NCI-H1694 treated with DMSO at 0.1 percent for 48 hours (cell line): Measurements from ENCODE around the gene PPT1.

Experiments used
- DNase-seq: peaks from one replicate; lab custom pipeline; 2025; lab: John Stamatoyannopoulos, UW

Gene PPT1

DNA sequence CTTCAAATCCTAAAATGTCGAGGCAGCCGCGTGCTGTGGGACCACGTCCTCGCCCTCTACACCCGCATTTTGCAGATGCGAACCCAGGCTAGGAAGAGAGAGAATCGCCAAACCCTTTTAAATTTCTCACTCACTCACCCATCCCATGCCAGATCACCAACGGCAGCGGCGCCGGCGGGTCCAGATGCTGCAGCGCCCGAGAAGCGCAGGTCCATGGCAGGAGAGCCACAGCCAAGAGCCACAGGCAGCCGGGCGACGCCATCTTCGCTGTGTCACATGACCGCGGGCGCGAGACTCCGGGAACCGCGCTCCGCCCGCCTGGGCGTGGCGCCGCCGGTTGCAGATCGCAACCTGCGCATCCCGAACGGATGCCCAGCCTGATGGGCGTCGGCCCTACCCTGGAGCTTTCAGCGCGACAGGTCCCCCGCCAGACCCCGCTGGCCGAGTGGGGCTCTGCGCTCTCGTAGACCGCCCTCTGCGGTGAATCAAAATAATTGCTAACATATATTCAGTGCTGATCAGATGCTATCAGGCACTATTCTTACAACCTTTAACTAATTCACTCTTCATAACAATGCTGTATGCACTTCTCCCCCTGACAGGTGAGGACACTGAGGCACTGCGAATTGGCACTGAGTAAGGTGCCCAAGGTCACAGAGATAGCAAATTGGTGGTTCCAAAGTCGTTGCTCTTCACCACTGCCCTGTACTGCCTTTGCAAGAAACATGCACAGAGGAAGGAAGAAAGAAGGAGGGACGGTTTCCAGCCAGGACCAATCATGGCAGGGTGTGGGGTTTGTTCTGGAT lies at the start of gene PPT1:
Gene PPT1 (minus strand): TSS at position 276 of the 806 bp plus-strand sequence. CDS start 14 bp downstream, at position 262.
- peak; percentile 61 for DNase-seq

DNA sequence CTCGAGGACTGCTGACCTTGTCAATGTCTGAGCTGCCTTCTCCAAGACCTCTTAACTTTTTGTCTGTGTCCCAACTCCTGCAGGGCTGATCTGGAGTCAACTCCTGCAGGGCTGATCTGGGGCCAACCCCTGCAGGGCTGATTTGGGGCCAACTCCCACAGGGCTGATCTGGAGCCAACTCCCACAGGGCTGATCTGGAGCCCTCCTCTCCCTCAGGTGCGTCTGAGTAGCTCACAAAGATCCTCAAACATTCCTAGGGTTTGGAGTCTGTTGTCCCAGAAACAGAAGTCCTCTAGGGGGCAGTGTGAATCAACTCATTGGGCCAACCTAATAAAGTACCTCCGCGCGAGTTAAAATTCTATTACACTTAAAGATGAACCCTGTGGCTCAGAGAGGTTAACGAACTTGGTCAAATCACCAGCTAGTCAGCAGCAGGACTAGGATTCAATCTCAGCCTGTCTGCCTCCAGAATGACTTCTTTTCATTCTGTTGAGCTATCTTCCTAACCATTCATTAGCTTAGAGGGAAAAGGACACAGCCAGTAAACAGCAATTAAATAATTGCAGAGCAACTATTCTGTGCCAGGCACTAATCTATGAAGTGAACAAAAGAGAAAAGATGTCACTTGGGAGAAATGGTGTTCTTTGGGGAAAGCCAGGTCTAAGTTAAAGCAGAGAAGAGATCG lies 47.0 kb upstream of the PPT1 start:
- peak; percentile 30 for DNase-seq

DNA sequence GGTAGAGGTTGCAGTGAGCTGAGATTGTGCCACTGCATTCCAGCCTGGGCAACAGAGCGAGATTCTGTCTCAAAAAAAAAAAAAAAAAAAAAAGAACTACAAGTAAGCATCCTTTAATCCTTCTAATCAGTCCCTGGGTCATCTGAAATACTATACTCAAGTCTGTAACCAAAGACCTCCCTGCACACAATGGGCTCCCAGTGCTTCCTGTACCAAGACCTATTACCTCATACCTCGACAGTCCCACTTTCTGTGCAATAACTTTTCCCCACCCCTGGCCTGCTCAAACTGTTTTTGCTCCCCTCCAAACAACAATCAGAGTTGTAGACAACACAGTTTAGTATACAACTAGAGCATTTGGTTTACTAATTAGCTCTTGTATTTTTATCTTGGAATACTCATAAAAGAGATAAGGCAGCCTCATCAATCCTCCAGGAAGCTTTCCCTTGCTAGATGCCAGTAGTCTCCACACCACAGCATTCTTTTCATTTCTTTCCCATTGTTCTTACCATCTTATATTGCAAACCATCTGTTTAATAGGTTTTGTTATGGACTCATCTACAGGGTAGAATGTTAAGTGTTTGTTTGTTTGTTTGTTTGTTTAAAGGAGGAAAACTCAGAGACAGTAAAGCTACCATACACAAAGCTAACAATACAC lies 45.0 kb upstream of the PPT1 start:
- no peak for DNase-seq

DNA sequence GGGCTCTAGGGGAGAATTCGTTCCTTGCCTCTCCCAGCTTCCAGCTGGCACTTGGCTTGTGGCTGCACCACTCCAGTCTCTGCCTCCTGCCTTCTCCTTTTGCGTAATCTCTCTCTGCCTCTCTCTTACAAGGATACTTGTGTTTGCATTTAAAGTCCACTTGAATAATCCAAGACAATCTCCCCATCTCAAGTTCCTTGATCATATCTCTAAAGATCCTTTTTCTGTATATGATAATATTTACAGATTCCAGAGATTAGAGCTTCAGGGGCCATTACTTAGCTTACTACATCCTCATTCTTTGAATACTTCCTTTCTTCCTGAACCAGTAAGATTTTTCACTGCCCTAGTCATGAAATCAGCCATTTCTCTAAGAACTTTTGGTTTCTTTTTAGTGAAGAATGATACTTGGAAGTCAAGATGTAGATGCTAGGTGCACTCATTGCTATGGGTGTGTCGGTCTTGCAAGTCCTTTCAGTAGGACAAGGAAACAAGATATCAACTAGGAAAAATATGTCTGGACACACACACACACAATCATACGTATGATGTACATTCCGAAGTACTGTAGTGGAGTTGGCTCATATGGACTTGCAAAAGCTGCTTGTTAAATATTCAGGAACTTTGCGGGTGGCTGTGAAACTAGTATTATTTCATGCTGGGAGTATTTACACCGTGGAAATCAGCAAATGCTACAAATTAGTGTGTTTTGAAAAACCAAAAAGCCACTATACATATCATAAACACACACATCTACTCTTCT lies 43.3 kb upstream of the PPT1 start:
- DNase-seq = no peak

DNA sequence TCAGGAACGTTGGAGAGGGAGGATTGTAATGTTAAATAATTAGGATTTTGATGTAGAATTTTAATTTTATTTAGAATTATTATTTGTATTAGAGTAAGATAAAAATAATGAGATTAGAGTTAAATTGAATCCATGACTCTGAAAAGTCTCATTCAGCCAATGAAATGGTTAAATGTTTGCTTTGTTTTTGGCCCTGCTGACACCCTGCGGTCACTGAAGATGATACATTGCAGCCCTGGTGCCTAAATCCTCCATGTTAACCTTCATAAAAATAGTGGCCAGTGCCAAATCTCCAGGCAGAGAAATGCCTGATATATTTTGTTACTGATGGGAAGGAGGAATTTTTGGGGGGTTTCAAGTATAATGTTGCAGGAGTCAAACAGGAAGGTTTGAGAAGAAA lies 36.8 kb upstream of the PPT1 start:
- DNase-seq = no peak

DNA sequence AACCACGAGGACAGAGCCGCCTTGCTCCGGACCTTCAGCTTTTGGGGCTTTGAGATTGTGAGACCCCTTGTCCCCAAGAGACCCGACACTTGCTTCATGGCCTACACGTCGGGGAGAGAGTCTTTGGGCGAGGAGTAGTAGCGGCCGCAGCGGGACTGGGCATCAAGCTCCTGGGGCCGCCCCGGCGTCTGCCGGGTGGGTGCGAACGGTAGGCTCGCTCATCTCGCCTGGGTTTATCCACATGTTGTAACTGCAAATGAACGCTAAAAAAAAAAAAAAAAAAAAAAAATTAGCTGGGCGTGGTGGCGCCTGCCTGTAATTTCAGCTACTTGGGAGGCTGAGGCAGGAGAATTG lies 36.2 kb upstream of the PPT1 start:
- no peak for DNase-seq

DNA sequence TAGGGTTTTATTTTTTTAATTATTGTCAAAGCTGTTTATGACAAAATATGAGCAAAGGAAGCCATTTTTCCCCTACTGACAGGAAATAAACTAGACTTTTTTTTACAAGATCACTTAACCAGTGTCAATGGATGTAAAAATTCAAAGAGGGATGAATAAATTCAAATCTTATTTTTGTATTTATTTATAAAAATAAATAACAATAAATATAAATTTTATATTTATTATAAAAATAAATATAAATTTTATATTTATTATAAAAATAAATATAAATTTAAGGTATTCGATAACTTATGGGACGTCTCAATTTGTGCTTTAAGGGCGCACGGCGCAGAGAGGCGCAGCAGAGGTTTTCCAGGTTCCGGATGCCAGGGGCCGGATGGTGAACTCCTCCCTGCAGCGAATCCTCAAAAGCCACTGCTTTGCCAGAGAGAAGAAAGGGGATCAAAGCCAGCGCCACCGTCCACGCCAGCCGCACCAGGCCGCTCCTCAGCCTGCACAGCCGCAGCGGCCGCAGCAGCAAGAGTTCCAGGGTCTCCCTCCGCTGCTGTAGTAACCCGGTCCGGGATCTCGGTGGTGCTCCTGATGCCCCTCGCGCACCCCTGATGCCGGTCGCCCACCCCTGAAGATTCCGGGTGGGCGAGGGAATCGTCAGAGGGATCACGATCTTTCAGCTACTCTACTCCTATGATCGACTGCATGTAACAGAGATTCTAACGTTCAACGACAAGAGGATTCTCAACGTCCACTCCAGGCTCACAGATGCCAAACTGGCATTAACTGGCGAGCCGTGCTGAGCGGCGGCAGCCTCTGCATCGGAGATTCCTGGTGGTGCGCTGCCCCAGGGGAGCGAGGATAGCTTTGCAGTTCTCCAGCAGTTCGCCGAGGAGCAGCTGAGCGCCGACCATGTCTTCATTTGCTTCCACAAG lies 35.6 kb upstream of the PPT1 start:
- no peak for DNase-seq

DNA sequence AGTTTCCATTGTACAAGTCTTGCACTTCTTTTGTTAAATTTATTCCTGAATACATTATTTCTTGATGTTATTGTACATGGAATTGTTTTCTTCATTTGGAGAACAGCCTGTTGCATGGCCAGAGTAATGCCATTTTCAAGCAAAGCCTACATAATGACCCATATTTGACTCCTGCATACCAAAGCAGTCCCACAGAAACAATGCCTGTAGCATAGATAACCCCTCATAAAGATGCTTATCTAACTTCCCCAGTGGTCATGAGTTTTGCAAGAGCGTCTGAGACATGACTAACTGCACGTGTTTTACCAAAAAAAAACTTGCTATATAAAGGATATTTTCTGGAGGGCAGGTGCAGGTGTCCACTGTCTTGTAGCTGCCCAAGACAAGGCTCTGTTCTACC lies 33.8 kb upstream of the PPT1 start:
- no peak for DNase-seq

DNA sequence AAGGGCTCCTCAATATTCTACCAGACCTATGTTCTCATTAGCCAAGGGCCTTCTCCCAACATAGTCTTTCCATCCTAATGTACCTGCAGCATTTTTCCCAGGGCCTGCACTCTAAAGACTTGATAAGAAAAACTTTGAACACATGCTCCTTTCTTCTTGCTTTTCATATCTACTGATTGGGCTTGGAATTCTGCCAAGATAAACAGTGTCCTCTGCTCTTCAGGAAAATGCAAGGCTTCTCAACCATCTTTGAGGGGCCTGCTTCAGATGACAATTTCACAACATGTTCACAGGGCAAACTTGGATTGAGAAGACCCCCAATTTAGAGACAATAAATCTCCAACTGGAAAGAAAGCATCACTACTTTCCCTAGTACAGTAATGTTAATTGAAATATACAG lies 25.8 kb upstream of the PPT1 start:
- DNase-seq = no peak

DNA sequence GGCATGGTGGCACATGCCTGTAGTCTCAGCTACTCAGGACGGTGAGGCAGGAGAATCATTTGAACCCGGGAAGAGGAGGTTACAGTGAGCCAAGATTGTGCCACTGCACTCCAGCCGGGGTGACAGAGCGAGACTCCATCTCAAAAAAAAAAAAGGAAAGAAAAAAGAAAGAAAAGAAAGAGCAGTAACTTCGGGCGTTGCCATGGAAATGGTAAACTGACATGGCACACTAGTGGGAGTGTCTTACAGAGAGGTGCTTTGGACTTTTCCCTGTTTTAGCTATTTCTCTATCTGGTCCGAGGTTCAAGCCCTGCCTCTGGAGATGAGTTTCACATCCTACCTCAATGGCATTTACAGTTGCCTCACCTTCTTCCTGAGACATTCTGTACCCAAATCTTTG lies 23.1 kb upstream of the PPT1 start:
- no peak for DNase-seq

DNA sequence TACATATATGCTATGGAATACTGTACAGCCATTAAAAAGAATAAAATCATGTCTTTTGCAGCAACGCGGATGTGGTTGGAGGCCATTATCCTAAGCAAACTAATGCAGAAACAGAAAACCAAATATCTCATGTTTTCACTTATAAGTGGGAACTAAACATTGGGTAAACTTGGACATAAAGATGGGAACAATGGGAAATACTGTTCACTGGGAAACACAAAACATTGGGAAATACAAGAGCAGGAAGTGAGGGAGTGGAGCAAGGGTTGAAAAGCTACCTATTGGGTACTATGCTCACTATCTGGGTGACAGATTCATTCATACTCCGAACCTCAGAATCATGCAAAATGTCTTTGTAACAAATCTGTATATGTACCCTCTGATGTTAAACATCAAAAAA lies 17.3 kb upstream of the PPT1 start:
- DNase-seq = no peak

DNA sequence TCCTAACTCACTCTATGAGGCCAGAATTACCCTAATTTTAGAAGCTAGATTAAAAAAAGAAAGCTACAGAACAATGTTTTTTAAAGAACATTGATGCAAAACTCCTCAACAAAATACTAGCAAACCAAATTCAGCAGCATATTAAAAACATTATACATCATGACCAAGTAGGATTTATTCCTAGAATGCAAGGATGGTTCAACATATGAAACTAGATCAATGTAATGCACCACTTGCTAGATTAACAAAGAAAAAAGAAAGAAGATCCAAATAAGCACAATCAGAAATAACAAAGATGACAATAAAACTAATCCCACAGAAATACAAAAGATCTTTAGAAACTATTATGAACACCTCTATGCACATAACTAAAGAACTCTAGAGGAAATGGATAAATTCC lies 13.3 kb upstream of the PPT1 start:
- no peak for DNase-seq

DNA sequence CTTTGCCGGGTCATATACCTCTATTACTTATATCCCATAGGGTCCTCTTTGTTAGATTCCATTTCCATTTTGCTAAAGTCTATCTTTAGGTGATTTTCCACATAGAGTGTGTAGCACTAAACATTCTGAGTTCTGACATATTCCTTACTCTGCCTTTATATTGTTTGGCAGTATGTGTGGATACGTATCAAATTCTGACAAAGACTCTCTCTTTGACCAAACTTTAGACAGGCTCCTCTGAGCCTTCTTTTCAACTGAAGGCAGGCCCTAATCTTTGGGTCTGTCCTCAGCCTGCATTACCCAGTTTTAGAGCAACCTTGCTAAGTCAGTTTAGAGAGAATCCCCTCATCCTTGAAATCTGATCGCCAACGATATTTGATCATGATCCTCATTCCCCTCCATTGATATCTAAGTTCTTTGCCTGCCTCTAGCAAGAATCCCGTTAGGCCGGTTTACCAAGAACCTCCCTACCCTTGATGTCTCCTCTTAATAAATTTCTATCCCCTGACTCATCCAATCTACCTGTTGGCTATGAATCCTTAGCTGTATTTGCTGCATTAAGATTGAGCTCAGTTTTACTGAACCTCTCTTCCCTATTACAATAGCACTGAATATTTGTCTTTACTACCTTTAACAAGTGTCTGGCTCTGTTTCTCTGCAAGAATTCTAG lies 10.4 kb upstream of the PPT1 start:
- no peak for DNase-seq

DNA sequence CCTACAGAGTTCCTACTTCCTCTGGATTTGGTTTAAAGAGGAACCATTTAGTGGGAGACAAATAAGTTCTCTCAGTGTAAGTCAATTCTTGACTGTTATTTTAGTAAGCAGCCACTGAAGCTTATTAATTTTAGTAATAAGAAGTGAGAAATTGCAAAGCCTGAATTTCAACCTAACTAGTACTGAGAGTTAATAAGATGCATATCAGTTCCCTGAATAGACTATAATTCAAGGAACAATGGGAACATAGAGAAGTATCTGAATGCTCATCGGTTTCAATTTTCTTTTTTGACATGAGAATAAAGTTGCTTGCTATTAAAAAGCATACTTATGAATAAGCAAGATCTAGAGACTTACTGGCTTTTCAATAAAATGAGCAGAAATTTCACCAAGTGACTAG lies 8.0 kb upstream of the PPT1 start:
- no peak for DNase-seq

DNA sequence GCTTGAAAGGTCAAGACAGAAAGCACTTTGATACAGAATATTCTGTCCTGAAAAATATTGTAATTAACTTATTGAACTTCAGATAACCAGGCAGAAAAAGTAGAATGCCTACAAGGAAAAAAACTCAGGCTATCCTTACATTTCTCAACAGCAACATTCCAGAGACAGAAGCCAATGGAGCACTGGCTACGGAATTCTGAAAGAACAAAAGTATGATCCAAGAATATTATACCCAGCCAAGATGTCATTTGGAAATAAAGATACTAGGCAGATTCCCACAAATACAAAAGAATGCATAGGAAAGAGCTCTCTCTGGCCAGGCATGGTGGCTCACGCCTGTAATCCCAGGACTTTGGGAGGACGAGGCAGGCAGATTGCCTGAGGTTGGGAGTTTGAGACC lies 5.8 kb upstream of the PPT1 start:
- no peak for DNase-seq

DNA sequence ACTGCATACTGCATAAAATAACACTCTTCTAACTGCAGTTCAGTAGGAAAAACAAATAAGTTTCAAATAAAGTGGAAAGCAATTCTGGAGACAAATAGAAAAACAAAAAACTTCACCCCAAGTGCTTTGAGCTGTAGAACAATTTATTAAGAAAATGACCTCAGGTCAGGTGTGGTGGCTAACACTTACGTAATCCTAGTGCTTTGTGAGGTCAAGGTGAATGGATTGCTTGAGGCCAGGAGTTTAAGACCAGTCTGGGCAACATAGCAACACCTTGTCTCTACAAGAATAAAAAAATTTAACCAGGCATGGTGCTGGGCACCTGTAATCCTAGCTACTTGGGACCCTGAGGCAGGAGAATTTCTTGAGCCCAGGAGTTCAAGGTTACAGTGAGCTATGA lies 5.0 kb upstream of the PPT1 start:
- no peak for DNase-seq

DNA sequence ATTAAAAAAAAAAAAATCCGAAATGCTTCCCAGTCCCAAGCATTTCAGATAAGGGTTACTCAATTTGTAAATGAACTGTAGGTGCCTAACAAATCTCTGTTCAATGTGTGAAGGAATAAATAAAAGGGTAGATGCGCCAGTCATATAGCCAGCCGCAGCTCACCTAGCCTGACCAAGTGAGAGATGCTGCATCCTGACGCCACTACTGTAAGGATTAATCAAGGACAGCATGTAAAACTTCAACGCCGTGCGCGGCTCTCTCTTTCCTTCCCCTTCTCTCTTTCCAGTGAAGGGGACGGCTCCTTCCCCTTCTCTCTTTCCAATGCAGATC lies 441 bp downstream of the PPT1 start:
- DNase-seq = no peak

DNA sequence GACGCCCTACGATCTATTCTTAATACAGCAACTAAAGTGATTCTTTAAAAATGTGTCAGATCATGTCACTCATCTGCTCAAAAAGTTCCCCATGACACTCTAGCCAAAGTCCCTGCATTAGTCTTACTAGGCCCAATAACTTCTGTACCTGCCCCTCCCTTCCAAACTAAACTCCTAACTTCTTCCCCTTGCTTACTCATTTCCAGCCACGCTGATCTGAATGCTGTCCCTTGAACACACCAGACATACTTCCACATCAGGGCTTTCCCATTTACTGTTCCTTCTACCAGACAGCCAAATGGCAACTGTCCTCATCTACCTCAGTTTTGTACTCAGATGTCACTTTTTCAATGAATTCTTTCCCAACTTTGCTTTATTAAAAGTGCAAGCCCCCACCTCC lies 1.2 kb downstream of the PPT1 start:
- DNase-seq = no peak

DNA sequence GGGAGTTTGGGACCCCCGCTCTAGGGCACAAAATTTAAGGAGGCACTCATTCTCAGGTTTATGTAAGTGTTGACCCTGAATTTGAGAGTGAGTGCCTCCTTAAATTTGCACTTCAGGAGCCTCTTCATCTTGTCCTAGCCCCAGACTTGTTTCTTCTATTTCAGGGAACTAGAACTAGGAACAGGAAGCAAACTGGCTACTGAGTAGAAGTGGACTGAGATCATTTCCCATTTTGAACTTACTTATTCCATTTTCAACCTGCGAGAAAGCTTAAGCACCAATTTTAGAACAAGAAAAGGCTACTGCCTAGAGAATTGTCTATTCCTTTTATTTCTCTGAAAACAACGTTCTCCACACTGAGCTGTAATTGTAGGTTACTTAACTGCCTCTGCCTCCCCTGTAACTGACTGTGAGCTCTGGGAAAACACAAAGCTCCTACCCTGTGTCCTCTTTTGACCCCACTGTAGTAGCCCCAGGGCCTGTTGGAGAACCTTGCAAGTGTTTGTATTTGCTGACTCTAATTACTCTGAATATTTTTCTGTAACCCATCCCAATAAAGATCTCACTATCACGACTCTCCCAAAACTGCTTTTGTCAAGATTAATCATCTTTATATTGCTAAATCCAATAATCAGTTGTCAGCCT lies 2.5 kb downstream of the PPT1 start:
- no peak for DNase-seq
